ENCODE measurements around the gene METTL24.

METTL24 gene

GRCh38 chr6:110398778-110399177 is 40.6 kb upstream of the METTL24 start:
- no peak for DNase-seq (ENCODE audit: extremely low read depth, insufficient read length)
- Histone ChIP-seq H3K27me3 (replicated peaks; ENCODE audit: control insufficient read depth, insufficient read depth, low read length) (no peaks in the 10 kb centered on the region), H3K36me3 (ENCODE audit: control insufficient read depth, insufficient read depth, low read length) (no peaks in the 10 kb centered on the region), H3K4me3 (replicated peaks; ENCODE audit: low read depth, low read length) (no peak overlapping the region)
- no peak for TF ChIP-seq CTCF (IDR thresholded peaks at IDR 0.05; ENCODE audit: insufficient read depth, low read length, poor library complexity, severe bottlenecking)

- TF ChIP-seq CTCF (IDR thresholded peaks at IDR 0.05; ENCODE audit: insufficient read depth, low read length, poor library complexity, severe bottlenecking) = no peak
- H3K27me3 ChIP-seq (replicated peaks; ENCODE audit: control insufficient read depth, insufficient read depth, low read length) = no peaks in the 10 kb centered on the region; the same call in 1 of the 2 replicates
- no peak overlapping the region for H3K4me3 ChIP-seq (replicated peaks; ENCODE audit: low read depth, low read length)
- DNase-seq (ENCODE audit: extremely low read depth, insufficient read length) = no peak
- no peaks in the 10 kb centered on the region for H3K36me3 ChIP-seq (ENCODE audit: control insufficient read depth, insufficient read depth, low read length)
Observed at GRCh38 chr6:110395221-110395620, 37.1 kb upstream of the METTL24 start.

- no peaks in the 10 kb centered on the region; the same call in 1 of the 2 replicates for H3K27me3 ChIP-seq (replicated peaks; ENCODE audit: control insufficient read depth, insufficient read depth, low read length)
- DNase-seq (ENCODE audit: extremely low read depth, insufficient read length) = no peak
- no peak overlapping the region for H3K4me3 ChIP-seq (replicated peaks; ENCODE audit: low read depth, low read length)
- TF ChIP-seq CTCF (IDR thresholded peaks at IDR 0.05; ENCODE audit: insufficient read depth, low read length, poor library complexity, severe bottlenecking) = no peak
- no peaks in the 10 kb centered on the region for H3K36me3 ChIP-seq (ENCODE audit: control insufficient read depth, insufficient read depth, low read length)
Observed at GRCh38 chr6:110394409-110394808, 36.3 kb upstream of the METTL24 start.

- DNase-seq (ENCODE audit: extremely low read depth, insufficient read length) = no peak
- H3K4me3 ChIP-seq (replicated peaks; ENCODE audit: low read depth, low read length) = no peak overlapping the region
- H3K36me3 ChIP-seq (ENCODE audit: control insufficient read depth, insufficient read depth, low read length) = no peaks in the 10 kb centered on the region
- no peak for TF ChIP-seq CTCF (IDR thresholded peaks at IDR 0.05; ENCODE audit: insufficient read depth, low read length, poor library complexity, severe bottlenecking)
- H3K27me3 ChIP-seq (replicated peaks; ENCODE audit: control insufficient read depth, insufficient read depth, low read length) = no peaks in the 10 kb centered on the region; the same call in 1 of the 2 replicates
Observed at GRCh38 chr6:110392727-110393126, 34.6 kb upstream of the METTL24 start.

- no peak for TF ChIP-seq CTCF (IDR thresholded peaks at IDR 0.05; ENCODE audit: insufficient read depth, low read length, poor library complexity, severe bottlenecking)
- Histone ChIP-seq H3K4me3 (replicated peaks; ENCODE audit: low read depth, low read length) (no peak overlapping the region), H3K27me3 (replicated peaks; ENCODE audit: control insufficient read depth, insufficient read depth, low read length) (no peaks in the 10 kb centered on the region; the same call in 1 of the 2 replicates), H3K36me3 (ENCODE audit: control insufficient read depth, insufficient read depth, low read length) (no peaks in the 10 kb centered on the region)
- no peak for DNase-seq (ENCODE audit: extremely low read depth, insufficient read length)
Observed at GRCh38 chr6:110390404-110390803, 32.3 kb upstream of the METTL24 start.
